ENCODE data around the gene METTL26. TPM values are rescaled to one million over a fixed set of nuclear protein-coding genes. Genes with fewer than 3 reads are reported as not detected.
A peak's percentile ranks its signal among the peaks of the same experiment; 100 is the strongest.

The METTL26 gene
- total and polyA plus RNA-seq, 9 of the 15 experiments (the other 6 are each of a cell fraction or from before 2014, with no cell fraction given), result 7.3 to 262 (median 80.9) TPM

DNA sequence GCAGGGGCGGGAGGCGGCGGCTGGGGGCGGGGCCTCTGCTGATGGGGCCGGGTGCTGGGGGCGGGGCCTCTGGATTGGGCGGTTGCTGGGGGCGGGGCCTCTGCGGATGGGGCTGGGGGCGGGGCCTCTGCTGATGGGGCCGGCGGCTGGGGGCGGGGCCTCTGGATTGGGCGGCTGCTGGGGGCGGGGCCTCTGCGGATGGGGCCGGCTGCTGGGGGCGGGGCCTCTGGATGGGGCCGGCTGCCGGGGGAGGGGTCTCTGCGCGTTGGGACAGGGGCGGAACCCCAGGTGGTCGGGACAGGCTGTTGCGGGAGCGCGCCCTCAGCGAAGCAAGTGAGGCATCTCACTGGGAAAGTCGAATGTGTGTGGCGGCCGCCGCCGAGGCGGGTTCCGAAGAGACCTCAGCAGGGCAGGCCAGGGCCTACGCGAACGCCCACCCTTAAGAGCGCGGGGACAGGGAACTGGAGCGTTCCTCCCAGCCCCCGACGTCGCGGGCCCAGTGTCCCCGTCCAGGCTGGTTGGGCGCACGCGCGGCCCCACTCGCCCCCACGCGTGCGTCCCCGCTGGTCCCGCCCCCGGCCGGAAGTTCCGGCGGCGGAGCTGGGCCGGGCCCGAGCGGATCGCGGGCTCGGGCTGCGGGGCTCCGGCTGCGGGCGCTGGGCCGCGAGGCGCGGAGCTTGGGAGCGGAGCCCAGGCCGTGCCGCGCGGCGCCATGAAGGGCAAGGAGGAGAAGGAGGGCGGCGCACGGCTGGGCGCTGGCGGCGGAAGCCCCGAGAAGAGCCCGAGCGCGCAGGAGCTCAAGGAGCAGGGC, 43.9 kb upstream of the METTL26 start, which contains the start of gene STUB1:
STUB1 (plus strand) TSS at position 597 of the 811 bp plus-strand sequence; CDS start at position 713, 116 bp downstream.
- Histone ChIP-seq H3K27ac (ENCODE audit: extremely low read depth, low read depth, low read length) (peak within 1 kb of the TSS; percentile 89), H3K4me1 (replicated peaks in 1 of 2; ENCODE audit: control insufficient read depth in 2 of 2, insufficient read depth in 2 of 2, low read length in 2 of 2) (peaks cover 36 to 98% of the 10 kb centered on the region in 2 experiments), H3K4me3 (peak within 1 kb of the TSS; percentile 98), H3K27me3 (ENCODE audit: control insufficient read depth in 2 of 2, insufficient read depth in 2 of 2, low read length in 2 of 2) (no peaks in the 10 kb centered on the region), H4K20me1 (replicated peaks; ENCODE audit: control insufficient read depth, insufficient read depth, low read length) (peaks cover 21% of the 10 kb centered on the region), H3K36me3 (ENCODE audit: control insufficient read depth, insufficient read depth, low read length) (peaks cover 36% of the 10 kb centered on the region), H3K9ac (ENCODE audit: insufficient read depth in 1 of 2, low read depth in 2 of 2, low read length in 2 of 2) (peak within 1 kb of the TSS; percentile 84 to 98), H3K9me1 (ENCODE audit: control insufficient read depth, insufficient read depth, low read length) (peaks cover 11% of the 10 kb centered on the region), H3K9me3 (replicated peaks; ENCODE audit: control insufficient read depth, insufficient read depth, low read depth, low read length) (no peaks in the 10 kb centered on the region), H3K79me2 (ENCODE audit: control insufficient read depth, insufficient read depth, low read length) (peaks cover 41% of the 10 kb centered on the region), H3K4me2 (ENCODE audit: insufficient read depth, low read length) (peak within 1 kb of the TSS; percentile 98), H2AFZ (ENCODE audit: low read depth, low read length) (peak within 1 kb of the TSS; percentile 93)
- in situ Hi-C loops (cut with MboI), result loop anchor here (10.0 kb wide), 1 partner anchor 285 kb away; the partner anchor contains the start of gene NME4
- ChIA-PET CTCF (ENCODE audit: low intra/inter-chr PET ratio) (no interaction called here), POLR2A (interaction anchor here (0.5 to 1.8 kb wide), 10 partner anchors 10 to 1119 kb away, joined by 3 to 10 read pairs (median 3); partner anchors contain the start of genes DECR2 and WDR24)
- peak; percentile 62 for ATAC-seq
- FAIRE-seq, result no peak
- under 1% methylated on average over 44 of the region's 91 CpGs for WGBS (ENCODE audit: insufficient coverage, low coverage, missing lambda C conversion rate)
- intact Hi-C loops (cut with micrococcal nuclease), result loop anchor here (5.0 kb wide), 2 partner anchors 43 to 283 kb away; partner anchors contain the start of genes METTL26 and NME4
- no TSS peak for BruUV-seq (replicated peaks)
- peak; percentile 78 to 91 (median 84) for DNase-seq (ENCODE audit: extremely low read depth in 1 of 4, low spot score in 3 of 4)
- TF ChIP-seq, protein P1, sequence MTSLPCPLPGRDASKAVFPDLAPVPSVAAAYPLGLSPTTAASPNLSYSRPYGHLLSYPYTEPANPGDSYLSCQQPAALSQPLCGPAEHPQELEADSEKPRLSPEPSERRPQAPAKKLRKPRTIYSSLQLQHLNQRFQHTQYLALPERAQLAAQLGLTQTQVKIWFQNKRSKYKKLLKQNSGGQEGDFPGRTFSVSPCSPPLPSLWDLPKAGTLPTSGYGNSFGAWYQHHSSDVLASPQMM (CRISPR knock-in tag; IDR thresholded peaks at IDR 0.05), result no peak
- no peak for TF ChIP-seq NCOA2 (IDR thresholded peaks at IDR 0.05; ENCODE audit: partially characterized antibody in 2 of 2)
- no peak for TF ChIP-seq FOXP1 (CRISPR knock-in tag; IDR thresholded peaks at IDR 0.05)
- no peak for TF ChIP-seq TAF7 (tag; IDR thresholded peaks at IDR 0.05)
- TF ChIP-seq ZSCAN29 (IDR thresholded peaks at IDR 0.05), result no peak
- no peak for TF ChIP-seq SIX5 (IDR thresholded peaks at IDR 0.05; ENCODE audit: borderline replicate concordance in 1 of 2, insufficient read depth in 1 of 2, low read depth in 1 of 2, low read length in 2 of 2)
- no peak for TF ChIP-seq LCOR (CRISPR knock-in tag; IDR thresholded peaks at IDR 0.05)
- TF ChIP-seq SMC3 (conservative IDR thresholded peaks at IDR 0.05; ENCODE audit: insufficient read depth, low read depth, low read length), result no peak
- TF ChIP-seq ETV5 (CRISPR knock-in tag; IDR thresholded peaks at IDR 0.05; ENCODE audit: low read depth), result peak; percentile 42; the same call in 1 of the 2 replicates
- TF ChIP-seq XRCC4 (IDR thresholded peaks at IDR 0.05; ENCODE audit: extremely low read depth, insufficient read depth, insufficient read length), result no peak
- TF ChIP-seq MBD2 (IDR thresholded peaks at IDR 0.05; ENCODE audit: borderline replicate concordance, low read depth), result 0 out of 2 replicates have a peak, but pooled peaks have one; percentile 10
- TF ChIP-seq ZNF445 (CRISPR knock-in tag; IDR thresholded peaks at IDR 0.05; ENCODE audit: low read depth), result no peak
- TF ChIP-seq ZNF766 (CRISPR knock-in tag; conservative IDR thresholded peaks at IDR 0.05), result no peak
- TF ChIP-seq, protein P2, sequence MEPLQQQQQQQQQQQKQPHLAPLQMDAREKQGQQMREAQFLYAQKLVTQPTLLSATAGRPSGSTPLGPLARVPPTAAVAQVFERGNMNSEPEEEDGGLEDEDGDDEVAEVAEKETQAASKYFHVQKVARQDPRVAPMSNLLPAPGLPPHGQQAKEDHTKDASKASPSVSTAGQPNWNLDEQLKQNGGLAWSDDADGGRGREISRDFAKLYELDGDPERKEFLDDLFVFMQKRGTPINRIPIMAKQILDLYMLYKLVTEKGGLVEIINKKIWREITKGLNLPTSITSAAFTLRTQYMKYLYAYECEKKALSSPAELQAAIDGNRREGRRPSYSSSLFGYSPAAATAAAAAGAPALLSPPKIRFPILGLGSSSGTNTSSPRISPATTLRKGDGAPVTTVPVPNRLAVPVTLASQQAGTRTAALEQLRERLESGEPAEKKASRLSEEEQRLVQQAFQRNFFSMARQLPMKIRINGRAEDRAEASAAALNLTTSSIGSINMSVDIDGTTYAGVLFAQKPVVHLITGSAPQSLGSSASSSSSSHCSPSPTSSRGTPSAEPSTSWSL (CRISPR knock-in tag; IDR thresholded peaks at IDR 0.05; ENCODE audit: borderline replicate concordance), result no peak
- TF ChIP-seq, protein P3, sequence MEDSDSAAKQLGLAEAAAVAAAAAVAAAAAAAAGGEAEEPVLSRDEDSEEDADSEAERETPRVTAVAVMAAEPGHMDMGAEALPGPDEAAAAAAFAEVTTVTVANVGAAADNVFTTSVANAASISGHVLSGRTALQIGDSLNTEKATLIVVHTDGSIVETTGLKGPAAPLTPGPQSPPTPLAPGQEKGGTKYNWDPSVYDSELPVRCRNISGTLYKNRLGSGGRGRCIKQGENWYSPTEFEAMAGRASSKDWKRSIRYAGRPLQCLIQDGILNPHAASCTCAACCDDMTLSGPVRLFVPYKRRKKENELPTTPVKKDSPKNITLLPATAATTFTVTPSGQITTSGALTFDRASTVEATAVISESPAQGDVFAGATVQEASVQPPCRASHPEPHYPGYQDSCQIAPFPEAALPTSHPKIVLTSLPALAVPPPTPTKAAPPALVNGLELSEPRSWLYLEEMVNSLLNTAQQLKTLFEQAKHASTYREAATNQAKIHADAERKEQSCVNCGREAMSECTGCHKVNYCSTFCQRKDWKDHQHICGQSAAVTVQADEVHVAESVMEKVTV (CRISPR knock-in tag; IDR thresholded peaks at IDR 0.05), result no peak
- no peak for TF ChIP-seq RFX5 (IDR thresholded peaks at IDR 0.05; ENCODE audit: low read depth, low read length)
